T-helper 2 cell (primary cell): ENCODE results near the gene IL21R.
"Not testable (repeated sequence)": the region's sequence is repeated elsewhere in the genome, so short reads cannot be mapped to it uniquely, and the experiment has no call there.

Experiments used
- DNase-seq, 5 experiments: peaks; one replicate each; pipeline versions ENCODE4 v3.0.0 to v3.0.0-alpha.2; 2012 to 2022

The IL21R gene

GRCh38 chr16:27402569-27402963, 592 bp downstream of the IL21R start:
- DNase-seq: no peak

GRCh38 chr16:27402964-27403600, 1.1 kb downstream of the IL21R start:
- peak in 2 of 5 experiments; percentile 27 to 69 for DNase-seq

- no peak for DNase-seq
Observed at GRCh38 chr16:27403601-27403992, 1.6 kb downstream of the IL21R start.

- peak in 1 of 5 experiments; percentile 54 for DNase-seq
Observed at GRCh38 chr16:27404163-27404823, 2.3 kb downstream of the IL21R start.

- peak in 2 of 5 experiments; percentile 65 to 70 for DNase-seq
Observed at GRCh38 chr16:27405546-27406451, 3.8 kb downstream of the IL21R start.

- peak in 2 of 5 experiments; percentile 32 to 46 for DNase-seq
Observed at GRCh38 chr16:27406511-27407128, 4.6 kb downstream of the IL21R start.

- peak in 2 of 5 experiments; percentile 35 to 72 for DNase-seq
Observed at GRCh38 chr16:27407133-27407532, 5.2 kb downstream of the IL21R start.

GRCh38 chr16:27408012-27408601, 6.1 kb downstream of the IL21R start:
- DNase-seq: peak in 1 of 5 experiments; percentile 49

- DNase-seq: no peak
Observed at GRCh38 chr16:27408602-27409031, 6.6 kb downstream of the IL21R start.

GRCh38 chr16:27409958-27410357, 8.0 kb downstream of the IL21R start:
- DNase-seq: not testable (repeated sequence)

GRCh38 chr16:27410761-27411160, 8.8 kb downstream of the IL21R start:
- no peak for DNase-seq

GRCh38 chr16:27413956-27414355, 12.0 kb downstream of the IL21R start:
- no peak for DNase-seq

- DNase-seq: no peak
Observed at GRCh38 chr16:27414788-27415431, 12.9 kb downstream of the IL21R start.

GRCh38 chr16:27417047-27417671, 15.2 kb downstream of the IL21R start:
- peak in 1 of 5 experiments; percentile 34 for DNase-seq

GRCh38 chr16:27421961-27422740, 20.2 kb downstream of the IL21R start:
- peak in 1 of 5 experiments; percentile 55 for DNase-seq

GRCh38 chr16:27424772-27425498, 23.0 kb downstream of the IL21R start:
- DNase-seq: no peak

- no peak for DNase-seq
Observed at GRCh38 chr16:27425961-27426360, 24.0 kb downstream of the IL21R start.

GRCh38 chr16:27426423-27427408, 24.7 kb downstream of the IL21R start:
- DNase-seq: peak in 4 of 5 experiments; percentile 52 to 93 (median 64)
